ENCODE data around the gene PARD3.

DNA sequence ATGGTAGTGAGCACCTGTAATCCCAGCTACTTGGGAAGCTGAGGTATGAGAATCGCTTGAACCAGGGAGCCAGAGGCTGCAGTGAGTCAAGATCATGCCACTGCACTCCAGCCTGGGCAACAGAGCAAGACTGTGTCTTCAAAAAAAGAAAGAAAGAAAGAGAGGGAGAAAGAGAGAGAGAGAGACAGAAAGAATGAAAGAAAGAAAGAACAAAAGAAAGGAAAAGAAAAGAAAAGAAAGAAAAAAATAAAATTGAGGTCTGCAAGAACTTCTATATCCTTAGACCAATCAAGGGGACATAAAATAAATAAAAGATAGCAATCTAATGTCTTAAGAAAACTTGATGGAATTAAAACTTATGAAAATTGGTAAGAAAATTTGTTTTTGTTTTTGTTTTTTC is 34.9 kb upstream of the PARD3 start:
- TF ChIP-seq CTCF (IDR thresholded peaks at IDR 0.05; ENCODE audit: poor library complexity) (no peak), EZH2 (IDR thresholded peaks at IDR 0.05; ENCODE audit: borderline replicate concordance) (no peak), EZH2phosphoT487 (IDR thresholded peaks at IDR 0.05; ENCODE audit: low read depth, severe bottlenecking, unreplicated experiment) (no peak)
